GM21360 (cell line): ENCODE data around the gene ECHDC3.

Experiments used
- ATAC-seq: cut with Tn5 transposase; IDR thresholded peaks from one replicate; pipeline ENCODE4 v1.9.1; 2021; ENCODE audit warnings: mild to moderate bottlenecking, moderate library complexity; ENCODE audit not compliant: unreplicated experiment

ECHDC3 gene

GRCh38 chr10:11808808-11809207 lies 66.6 kb downstream of the ECHDC3 start:
- ATAC-seq = no peak

GRCh38 chr10:11810313-11810766 lies 68.2 kb downstream of the ECHDC3 start:
- ATAC-seq = no peak

GRCh38 chr10:11810973-11811372 lies 68.8 kb downstream of the ECHDC3 start:
- no peak for ATAC-seq

- no peak for ATAC-seq
These were observed 71.0 kb downstream of the ECHDC3 start for GRCh38 chr10:11813177-11813576.
